Astrocyte (in vitro differentiated cells and primary cell): ENCODE data around the gene MC4R. TPM values are rescaled to one million over a fixed set of nuclear protein-coding genes. Genes with fewer than 3 reads are reported as not detected.

Experiments
- DNase-seq: peaks from one replicate; pipeline ENCODE4 v3.0.0-alpha.2; 2010; ENCODE audit warnings: low read depth
- FAIRE-seq: peaks from 2 replicates; lab custom pipeline; 2011; peaks lifted over from hg19 to GRCh38; lab: Jason Lieb, UNC
- H2AFZ ChIP-seq: 2 replicates; pipeline ENCODE4 v1.6.0; 2012; ENCODE audit warnings: low read depth, low read length, inconsistent platforms
- H3K27ac ChIP-seq: 2 replicates; pipeline ENCODE4 v1.5.1; 2011; ENCODE audit warnings: low read depth, low read length, inconsistent platforms
- H3K27me3 ChIP-seq: 2 replicates; pipeline ENCODE4 v1.6.0; 2011; ENCODE audit warnings: low read length, inconsistent platforms; ENCODE audit not compliant: insufficient read depth
- H3K36me3 ChIP-seq: 2 replicates; pipeline ENCODE4 v1.5.1; 2011; ENCODE audit warnings: low read length, inconsistent platforms; ENCODE audit not compliant: insufficient read depth
- H3K4me1 ChIP-seq: 2 replicates; pipeline ENCODE4 v1.5.1; 2011; ENCODE audit warnings: low read length, inconsistent platforms; ENCODE audit not compliant: insufficient read depth
- H3K4me2 ChIP-seq: 2 replicates; pipeline ENCODE4 v1.6.0; 2012; ENCODE audit warnings: low read length, inconsistent platforms
- H3K4me3 ChIP-seq: 2 replicates; pipeline ENCODE4 v1.5.1; 2011; ENCODE audit warnings: low read depth, mild to moderate bottlenecking, low read length, inconsistent platforms; ENCODE audit not compliant: insufficient read depth
- H3K79me2 ChIP-seq: 2 replicates; pipeline ENCODE4 v1.6.0; 2012; ENCODE audit warnings: mild to moderate bottlenecking, low read length, inconsistent platforms; ENCODE audit not compliant: insufficient read depth
- H3K9ac ChIP-seq: 2 replicates; pipeline ENCODE4 v1.6.0; 2012; ENCODE audit warnings: mild to moderate bottlenecking, low read length, inconsistent platforms
- H3K9me3 ChIP-seq: 2 replicates; pipeline ENCODE4 v1.5.1; 2012; ENCODE audit warnings: low read depth, mild to moderate bottlenecking, low read length, inconsistent platforms; ENCODE audit not compliant: insufficient read depth
- H4K20me1 ChIP-seq: 2 replicates; pipeline ENCODE4 v1.6.0; 2012; ENCODE audit warnings: low read length, inconsistent platforms; ENCODE audit not compliant: insufficient read depth
- H3K27ac Mint-ChIP-seq: one replicate; pipeline ENCODE4 v1.8.0; 2021; ENCODE audit warnings: mild to moderate bottlenecking, mixed read lengths; ENCODE audit not compliant: unreplicated experiment
- H3K27me3 Mint-ChIP-seq: one replicate; pipeline ENCODE4 v1.8.0; 2021; ENCODE audit warnings: low read depth, mixed read lengths; ENCODE audit not compliant: unreplicated experiment
- H3K36me3 Mint-ChIP-seq: one replicate; pipeline ENCODE4 v1.8.0; 2021; ENCODE audit warnings: low read depth, mixed read lengths; ENCODE audit not compliant: unreplicated experiment
- H3K4me1 Mint-ChIP-seq: one replicate; pipeline ENCODE4 v1.8.0; 2021; ENCODE audit warnings: low read depth, mixed read lengths; ENCODE audit not compliant: unreplicated experiment
- H3K4me3 Mint-ChIP-seq: one replicate; pipeline ENCODE4 v1.8.0; 2021; ENCODE audit warnings: mild to moderate bottlenecking, moderate library complexity, mixed read lengths; ENCODE audit not compliant: unreplicated experiment
- H3K9me3 Mint-ChIP-seq: one replicate; pipeline ENCODE4 v1.8.0; 2021; ENCODE audit warnings: mild to moderate bottlenecking, mixed read lengths; ENCODE audit not compliant: unreplicated experiment
- total RNA-seq: library from RNA; stranded (reverse); gene quantifications from 2 replicates; pipeline ENCODE4 v1.2.1, GENCODE V29; 2021
- TF ChIP-seq, protein P1 (sequence below): IDR thresholded peaks from 2 replicates; pipeline ENCODE4 v1.5.1; 2011; ENCODE audit warnings: low read depth, mild to moderate bottlenecking, inconsistent platforms, low read length, moderate library complexity; ENCODE audit not compliant: insufficient read depth

MC4R gene
- total RNA-seq, 1 donor from 2014 or later = not detected

DNA sequence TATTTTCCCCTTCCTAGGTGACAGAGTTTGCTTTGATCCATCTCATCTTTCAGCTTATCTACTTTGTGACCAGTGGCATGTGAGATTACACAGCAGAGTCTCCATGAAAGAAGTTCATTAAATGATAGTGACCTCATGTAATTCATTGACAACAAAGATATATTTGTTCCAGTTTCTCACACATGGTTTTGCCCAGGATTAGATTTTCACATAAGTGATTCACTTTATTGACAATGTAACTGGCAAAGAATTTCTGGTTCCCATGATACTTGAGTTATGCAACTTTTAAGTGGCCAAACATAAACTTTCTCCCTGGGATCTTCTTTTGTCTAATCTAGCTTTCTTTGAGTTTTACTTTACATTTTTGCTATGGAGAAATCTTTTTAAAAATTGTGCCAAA is 50.0 kb downstream of the MC4R start:
- Histone ChIP-seq H3K4me1 (no peaks in the 10 kb centered on the region), H4K20me1 (no peaks in the 10 kb centered on the region), H3K4me2 (no peak overlapping the region), H3K9ac (no peak overlapping the region), H3K27me3 (no peaks in the 10 kb centered on the region), H2AFZ (no peak overlapping the region), H3K4me3 (no peak overlapping the region), H3K27ac (no peak overlapping the region), H3K36me3 (no peaks in the 10 kb centered on the region), H3K9me3 (no peaks in the 10 kb centered on the region), H3K79me2 (no peaks in the 10 kb centered on the region)
- Mint-ChIP-seq H3K4me1 (no peaks in the 10 kb centered on the region), H3K9me3 (no peaks in the 10 kb centered on the region), H3K27ac (no peak overlapping the region), H3K36me3 (no peaks in the 10 kb centered on the region), H3K27me3 (no peaks in the 10 kb centered on the region), H3K4me3 (no peak overlapping the region)
- FAIRE-seq (no peak), DNase-seq (no peak)
- TF ChIP-seq, protein P1, sequence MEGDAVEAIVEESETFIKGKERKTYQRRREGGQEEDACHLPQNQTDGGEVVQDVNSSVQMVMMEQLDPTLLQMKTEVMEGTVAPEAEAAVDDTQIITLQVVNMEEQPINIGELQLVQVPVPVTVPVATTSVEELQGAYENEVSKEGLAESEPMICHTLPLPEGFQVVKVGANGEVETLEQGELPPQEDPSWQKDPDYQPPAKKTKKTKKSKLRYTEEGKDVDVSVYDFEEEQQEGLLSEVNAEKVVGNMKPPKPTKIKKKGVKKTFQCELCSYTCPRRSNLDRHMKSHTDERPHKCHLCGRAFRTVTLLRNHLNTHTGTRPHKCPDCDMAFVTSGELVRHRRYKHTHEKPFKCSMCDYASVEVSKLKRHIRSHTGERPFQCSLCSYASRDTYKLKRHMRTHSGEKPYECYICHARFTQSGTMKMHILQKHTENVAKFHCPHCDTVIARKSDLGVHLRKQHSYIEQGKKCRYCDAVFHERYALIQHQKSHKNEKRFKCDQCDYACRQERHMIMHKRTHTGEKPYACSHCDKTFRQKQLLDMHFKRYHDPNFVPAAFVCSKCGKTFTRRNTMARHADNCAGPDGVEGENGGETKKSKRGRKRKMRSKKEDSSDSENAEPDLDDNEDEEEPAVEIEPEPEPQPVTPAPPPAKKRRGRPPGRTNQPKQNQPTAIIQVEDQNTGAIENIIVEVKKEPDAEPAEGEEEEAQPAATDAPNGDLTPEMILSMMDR = no peak
